Gastroesophageal sphincter (tissue), 4 donors: ENCODE results near the gene CORO2B. TPM values are rescaled to one million over a fixed set of nuclear protein-coding genes. Genes with fewer than 3 reads are reported as not detected.

ENCODE experiments used
- ATAC-seq: fragments of 150-250 bp; one replicate; pipeline ENCODE4 v1.9.1; 2016; ENCODE audit warnings: mild to moderate bottlenecking, moderate library complexity
- H3K27ac ChIP-seq, 4 donors: fragments of 200-600 bp; sonication (generic) in 3 of 4; 1 replicate in 3 of 4; 2 replicates in 1 of 4; pipeline ENCODE4 v1.5.1; 2016 to 2019
- H3K27me3 ChIP-seq: fragments of 200-600 bp; sonication (generic); one replicate; pipeline ENCODE4 v1.5.1; 2019
- H3K36me3 ChIP-seq, 2 donors: fragments of 200-600 bp; sonication (generic); one replicate each; pipeline ENCODE4 v1.5.1; 2019; ENCODE audit warnings: control low read depth in 1 of 2
- H3K4me1 ChIP-seq, 3 donors: fragments of 200-600 bp; sonication (generic); 1 replicate in 2 of 3; 2 replicates in 1 of 3; pipeline ENCODE4 v1.5.1; 2016 to 2019; ENCODE audit warnings: control low read depth in 2 of 3
- H3K4me3 ChIP-seq, 2 donors: fragments of 200-600 bp; sonication (generic); one replicate each; pipeline ENCODE4 v1.5.1; 2019; ENCODE audit warnings: mild to moderate bottlenecking in 1 of 2, moderate library complexity in 1 of 2
- H3K9me3 ChIP-seq, 3 donors: fragments of 200-600 bp; sonication (generic); one replicate each; pipeline ENCODE4 v1.5.1; 2017 to 2019; ENCODE audit warnings: control low read depth in 2 of 3
- CTCF ChIP-seq, 4 experiments: fragments of 200-600 bp in 2 of 4; fragments of 450-650 bp in 2 of 4; sonication (generic) in 1 of 4; IDR thresholded peaks; one replicate each; pipeline ENCODE4 v1.5.1; 2017 to 2019; ENCODE audit warnings: antibody characterized with exemption in 4 of 4, mild to moderate bottlenecking in 2 of 4, moderate library complexity in 2 of 4
- EP300 ChIP-seq: sonication (generic); formaldehyde crosslinking; IDR thresholded peaks from one replicate; pipeline ENCODE4 v1.6.1; 2017; ENCODE audit warnings: antibody characterized with exemption, mild to moderate bottlenecking
- POLR2A ChIP-seq, 2 donors: fragments of 450-650 bp; IDR thresholded peaks; one replicate each; pipeline ENCODE4 v1.6.1; 2017; ENCODE audit warnings: antibody characterized with exemption in 2 of 2, mild to moderate bottlenecking in 2 of 2, moderate library complexity in 1 of 2
- POLR2AphosphoS5 ChIP-seq: sonication (generic); formaldehyde crosslinking; IDR thresholded peaks from one replicate; pipeline ENCODE4 v1.6.1; 2017; ENCODE audit warnings: antibody characterized with exemption
- WGBS, 2 donors: methylation state at CpG; one replicate each; pipeline ENCODE4 v1.1.5; 2018; ENCODE audit warnings: low coverage in 1 of 2; 5-methylcytosine and 5-hydroxymethylcytosine counted together
- total RNA-seq, 4 donors: library from RNA; depleted of rRNA; stranded (reverse); fragments of >200 nt; gene quantifications; one replicate each; pipeline ENCODE4 v1.1.0, GENCODE V29; 2016

The CORO2B gene
- total RNA-seq, 4 donors from 2014 or later: 3.2 to 9.1 (median 6.6) TPM

DNA sequence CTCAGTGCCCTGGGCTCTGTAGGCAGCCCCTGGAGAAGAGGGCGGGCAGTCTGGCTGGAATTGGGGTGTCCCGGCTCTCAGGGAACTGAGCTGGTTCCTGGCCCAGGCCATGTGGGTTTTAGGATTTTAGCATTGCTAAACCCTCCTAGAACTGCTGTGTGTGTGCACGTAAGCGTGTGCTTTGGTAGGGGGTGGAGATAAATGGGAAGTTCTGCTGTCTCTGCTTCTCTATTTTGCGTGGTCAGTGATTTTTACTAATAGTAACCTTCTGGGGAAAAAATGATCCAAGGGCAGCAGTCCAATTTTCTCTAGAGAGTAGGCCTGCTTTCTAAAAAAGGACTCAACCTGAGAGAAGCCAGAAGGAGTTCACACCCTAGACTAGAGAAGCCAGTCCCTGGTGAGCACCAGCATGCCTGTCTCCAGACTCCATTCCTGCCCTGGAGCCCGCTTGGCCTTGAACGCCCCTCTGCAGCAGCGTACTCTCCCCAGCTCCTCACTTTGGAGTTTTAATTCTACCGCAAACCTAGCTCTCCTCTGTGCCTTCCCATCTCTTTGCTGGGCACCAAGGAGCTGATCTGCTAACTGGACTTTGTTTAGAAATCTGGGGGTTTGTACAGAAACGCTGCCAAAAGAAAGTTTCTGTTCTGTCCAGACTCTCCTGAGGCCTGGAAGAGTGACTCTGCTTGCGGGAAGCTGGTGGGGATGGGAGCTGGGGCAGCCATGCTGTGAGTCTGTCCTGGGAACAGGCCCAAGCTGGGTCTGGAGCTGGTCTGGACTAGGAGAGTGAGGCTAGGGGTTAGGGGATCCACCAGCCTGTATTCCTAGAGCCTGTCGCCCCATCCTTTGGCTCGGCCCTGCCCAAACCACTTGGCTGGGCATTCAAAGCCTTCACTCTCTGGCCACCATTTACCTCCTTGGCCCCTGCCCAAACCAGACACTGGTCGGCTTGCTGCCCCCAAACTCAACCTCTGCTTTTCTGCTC, 19.7 kb downstream of the CORO2B start:
- H3K9me3 ChIP-seq: no peaks in the 10 kb centered on the region
- peaks cover 12% of the 10 kb centered on the region for H3K27me3 ChIP-seq
- no peaks in the 10 kb centered on the region for H3K36me3 ChIP-seq
- H3K27ac ChIP-seq: peak overlapping the region in 3 of 4 donors; percentile 31 to 37 (median 33)
- no peak overlapping the region for H3K4me3 ChIP-seq
- WGBS, 2 donors: 65 to 84% methylated on average over 5 to 6 of the region's 14 CpGs
- TF ChIP-seq CTCF (IDR thresholded peaks at IDR 0.05) (no peak), EP300 (no peak), POLR2A (IDR thresholded peaks at IDR 0.05) (no peak), POLR2AphosphoS5 (no peak)
- ATAC-seq: peak; percentile 59
- peaks cover 0 to 70% (median 15%) of the 10 kb centered on the region in 3 donors for H3K4me1 ChIP-seq

DNA sequence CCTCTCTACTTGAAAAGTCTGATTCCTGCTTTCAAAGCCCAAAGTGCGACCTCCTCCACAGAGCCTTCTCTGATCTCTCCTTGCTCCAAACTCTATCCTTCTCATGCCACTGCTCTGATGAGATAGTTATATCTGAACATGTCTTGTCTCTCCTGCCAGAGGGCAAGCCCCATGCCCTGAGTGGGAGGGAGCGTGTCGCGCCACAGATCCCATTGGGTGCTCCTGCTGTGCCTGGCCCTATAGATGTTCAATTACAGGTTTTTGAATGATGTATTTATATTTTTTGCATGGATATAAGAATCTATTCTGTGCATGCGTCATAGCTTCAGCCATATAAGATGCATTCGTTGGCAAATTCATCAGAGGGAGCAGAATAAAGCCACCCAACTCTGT, 20.4 kb downstream of the CORO2B start:
- Histone ChIP-seq H3K4me3 (no peak overlapping the region), H3K9me3 (no peaks in the 10 kb centered on the region), H3K27me3 (peaks cover 6% of the 10 kb centered on the region), H3K27ac (peak overlapping the region in 3 of 4 donors; percentile 27 to 37 (median 31)), H3K36me3 (no peaks in the 10 kb centered on the region), H3K4me1 (peaks cover 0 to 65% (median 15%) of the 10 kb centered on the region in 3 donors)
- 90 to 94% methylated on average over 5 to 6 of the region's 6 CpGs for WGBS, 2 donors
- no peak for ATAC-seq
- no peak for TF ChIP-seq EP300
- no peak for TF ChIP-seq POLR2A (IDR thresholded peaks at IDR 0.05)
- TF ChIP-seq POLR2AphosphoS5: no peak
- TF ChIP-seq CTCF (IDR thresholded peaks at IDR 0.05): no peak

- peak overlapping the region in 1 of 4 donors; percentile 27 for H3K27ac ChIP-seq
- no peak for ATAC-seq
Observed at GRCh38 chr15:68599560-68600071, 20.8 kb downstream of the CORO2B start.

GRCh38 chr15:68601206-68602197, 22.7 kb downstream of the CORO2B start:
- no peak for TF ChIP-seq EP300
- TF ChIP-seq CTCF (IDR thresholded peaks at IDR 0.05): no peak
- no peak for TF ChIP-seq POLR2A (IDR thresholded peaks at IDR 0.05)
- TF ChIP-seq POLR2AphosphoS5: no peak
- no peak overlapping the region for H3K4me3 ChIP-seq
- peaks cover 0 to 59% (median 15%) of the 10 kb centered on the region in 3 donors for H3K4me1 ChIP-seq
- H3K9me3 ChIP-seq: no peaks in the 10 kb centered on the region
- WGBS, 2 donors: 75 to 98% methylated on average over 6 to 13 of the region's 23 CpGs
- H3K27me3 ChIP-seq: no peaks in the 10 kb centered on the region
- H3K36me3 ChIP-seq: no peaks in the 10 kb centered on the region
- H3K27ac ChIP-seq: peak overlapping the region in 2 of 4 donors; percentile 61 to 64
- ATAC-seq: peak; percentile 18

More at GRCh38 chr15:68599560-68600071, 20.8 kb downstream of the CORO2B start:
- Histone ChIP-seq H3K9me3 (no peaks in the 10 kb centered on the region), H3K36me3 (no peaks in the 10 kb centered on the region), H3K4me3 (no peak overlapping the region), H3K27me3 (peaks cover under 1% of the 10 kb centered on the region), H3K4me1 (peaks cover 0 to 60% (median 15%) of the 10 kb centered on the region in 3 donors)
- WGBS, 2 donors: 56% methylated on average over 2 of the region's 7 CpGs; no CpG with 5 or more reads in 1 of the 2 donors
- TF ChIP-seq POLR2A (IDR thresholded peaks at IDR 0.05): no peak
